GM23338 (cell line): ENCODE results near the gene IL1RAPL2. TPM values are rescaled to one million over a fixed set of nuclear protein-coding genes. Genes with fewer than 3 reads are reported as not detected.

Experiments
- ATAC-seq: fragments of 200-7000 bp; cut with Tn5 transposase; 3 replicates; pipeline ENCODE4 v1.9.1; 2020
- DNase-seq: peaks from one replicate; pipeline ENCODE4 v3.0.0-alpha.2; 2015; ENCODE audit warnings: low spot score
- H2AFZ ChIP-seq: fragments of 200-600 bp; sonication (generic); 2 replicates; pipeline ENCODE4 v1.8.0; 2016; ENCODE audit warnings: antibody characterized with exemption, mild to moderate bottlenecking, moderate library complexity
- H3F3A ChIP-seq: fragments of 200-600 bp; sonication (generic); replicated peaks from 2 replicates; pipeline ENCODE4 v1.8.0; 2017; ENCODE audit warnings: antibody characterized with exemption, mixed run types, low read depth
- H3K27ac ChIP-seq: fragments of 200-600 bp; sonication (generic); 2 replicates; pipeline ENCODE4 v1.6.1; 2016; ENCODE audit warnings: low read depth
- H3K27me3 ChIP-seq: fragments of 200-600 bp; sonication (generic); 2 replicates; pipeline ENCODE4 v1.8.0; 2016; ENCODE audit warnings: mild to moderate bottlenecking, mixed run types, moderate library complexity; ENCODE audit not compliant: insufficient read depth
- H3K36me3 ChIP-seq: fragments of 200-600 bp; sonication (generic); 2 replicates; pipeline ENCODE4 v1.8.0; 2016; ENCODE audit warnings: mild to moderate bottlenecking; ENCODE audit not compliant: insufficient read depth
- H3K4me1 ChIP-seq: fragments of 200-600 bp; sonication (generic); 2 replicates; pipeline ENCODE4 v1.8.0; 2016; ENCODE audit warnings: mild to moderate bottlenecking, moderate library complexity; ENCODE audit not compliant: insufficient read depth
- H3K4me2 ChIP-seq: fragments of 200-600 bp; sonication (generic); 2 replicates; pipeline ENCODE4 v1.7.1; 2017; ENCODE audit warnings: mixed run types
- H3K4me3 ChIP-seq: fragments of 200-600 bp; sonication (generic); 2 replicates; pipeline ENCODE4 v1.6.1; 2016; ENCODE audit warnings: mixed run types
- H3K79me2 ChIP-seq: fragments of 200-600 bp; sonication (generic); replicated peaks from 2 replicates; pipeline ENCODE4 v1.8.0; 2017; ENCODE audit warnings: mild to moderate bottlenecking; ENCODE audit not compliant: insufficient read depth
- H3K9me2 ChIP-seq: fragments of 200-600 bp; sonication (generic); 2 replicates; pipeline ENCODE4 v1.8.0; 2017; ENCODE audit not compliant: insufficient read depth
- H4K20me1 ChIP-seq: fragments of 200-600 bp; sonication (generic); replicated peaks from 2 replicates; pipeline ENCODE4 v1.8.0; 2017; ENCODE audit warnings: mild to moderate bottlenecking; ENCODE audit not compliant: insufficient read depth
- H3K27ac Mint-ChIP-seq: 2 replicates; pipeline ENCODE4 v1.8.0; 2020; ENCODE audit warnings: inconsistent platforms, mild to moderate bottlenecking, moderate library complexity, mixed read lengths
- H3K27me3 Mint-ChIP-seq: 3 replicates; pipeline ENCODE4 v1.8.0; 2022; ENCODE audit warnings: low read depth, mild to moderate bottlenecking, moderate library complexity, mixed read lengths, inconsistent platforms; ENCODE audit not compliant: insufficient read depth, poor library complexity
- H3K36me3 Mint-ChIP-seq: 3 replicates; pipeline ENCODE4 v1.8.0; 2021; ENCODE audit warnings: low read depth, mild to moderate bottlenecking, inconsistent platforms, moderate library complexity, mixed read lengths
- H3K4me1 Mint-ChIP-seq: 3 replicates; pipeline ENCODE4 v1.8.0; 2020; ENCODE audit warnings: mild to moderate bottlenecking, inconsistent platforms, mixed read lengths
- H3K4me3 Mint-ChIP-seq: 3 replicates; pipeline ENCODE4 v1.8.0; 2021; ENCODE audit warnings: moderate library complexity, mild to moderate bottlenecking, inconsistent platforms, mixed read lengths
- H3K9me3 Mint-ChIP-seq: 3 replicates; pipeline ENCODE4 v1.8.0; 2020; ENCODE audit warnings: moderate library complexity, mild to moderate bottlenecking, inconsistent platforms, mixed read lengths
- CREB1 ChIP-seq: fragments of 250-450 bp; sonication (Bioruptor Pico); IDR thresholded peaks from 2 replicates; pipeline ENCODE4 v1.5.0; 2020; ENCODE audit warnings: low read depth, mild to moderate bottlenecking, moderate library complexity
- ETS1 ChIP-seq: IDR thresholded peaks from 2 replicates; pipeline ENCODE4 v1.6.1; 2016; ENCODE audit warnings: antibody characterized with exemption
- EZH2 ChIP-seq: fragments of 200-600 bp; sonication (generic); IDR thresholded peaks from one replicate; pipeline ENCODE4 v1.8.0; 2017; ENCODE audit warnings: antibody characterized with exemption, mild to moderate bottlenecking, low read depth; ENCODE audit not compliant: unreplicated experiment
- EZH2phosphoT487 ChIP-seq: fragments of 200-600 bp; sonication (generic); IDR thresholded peaks from one replicate; pipeline ENCODE4 v1.8.1; 2018; ENCODE audit warnings: antibody characterized with exemption; ENCODE audit not compliant: unreplicated experiment
- JUNB ChIP-seq: IDR thresholded peaks from one replicate; pipeline ENCODE4 v1.6.1; 2016; ENCODE audit warnings: antibody characterized with exemption; ENCODE audit not compliant: unreplicated experiment
- NANOG ChIP-seq: IDR thresholded peaks from 2 replicates; pipeline ENCODE4 v1.6.1; 2016; ENCODE audit warnings: antibody characterized with exemption, borderline replicate concordance
- POLR2AphosphoS5 ChIP-seq: IDR thresholded peaks from 2 replicates; pipeline ENCODE4 v1.6.1; 2016; ENCODE audit warnings: antibody characterized with exemption, low read depth
- REST ChIP-seq: IDR thresholded peaks from one replicate; pipeline ENCODE4 v1.6.1; 2018; ENCODE audit warnings: antibody characterized with exemption; ENCODE audit not compliant: unreplicated experiment
- ZNF114 ChIP-seq: fragments of 250-450 bp; sonication (Bioruptor Pico); IDR thresholded peaks from 2 replicates; pipeline ENCODE4 v1.5.0; 2020; ENCODE audit warnings: mild to moderate bottlenecking, moderate library complexity
- ZNF331 ChIP-seq: fragments of 250-450 bp; sonication (Bioruptor Pico); IDR thresholded peaks from 2 replicates; pipeline ENCODE4 v1.5.0; 2020; ENCODE audit warnings: low read depth, mild to moderate bottlenecking, moderate library complexity
- polyA plus RNA-seq: library from polyadenylated mRNA; unstranded; fragments of >200 nt; fragmentation: Nextera tagmentation; extraction: Ambion mirVana; gene quantifications from 2 replicates; pipeline ENCODE4 v1.2.1, GENCODE V29; 2016
- total RNA-seq: library from RNA; depleted of rRNA; stranded (reverse); fragments of >200 nt; shearing (Covaris generic); gene quantifications from 2 replicates; pipeline ENCODE4 v1.2.3, GENCODE V29; 2014

IL1RAPL2 gene
- total and polyA plus RNA-seq, 2 experiments from 2014 or later = 0.80 to 0.94 TPM

DNA sequence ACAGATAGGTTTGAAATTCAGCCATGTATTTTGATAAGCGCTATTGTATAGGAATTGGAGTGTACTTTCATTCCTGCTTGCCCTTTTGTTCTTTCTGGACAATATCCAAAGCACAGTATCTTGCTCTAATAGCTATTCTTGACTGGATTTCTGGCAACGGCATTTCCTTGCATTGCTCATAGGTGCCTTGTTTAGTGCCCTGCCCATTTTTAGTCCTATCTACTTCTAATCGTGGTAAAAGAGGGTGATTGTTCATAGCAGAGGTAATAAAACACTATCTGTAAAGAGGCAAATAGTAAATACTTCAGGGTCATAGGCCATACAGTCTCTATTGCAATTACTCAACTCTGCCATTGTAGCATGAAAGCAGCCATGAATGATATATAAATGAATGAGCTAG, 155.9 kb downstream of the IL1RAPL2 start (continued):
- TF ChIP-seq JUNB (no peak), POLR2AphosphoS5 (no peak), ZNF331 (CRISPR knock-in tag) (no peak), EZH2phosphoT487 (no peak), ETS1 (no peak), CREB1 (CRISPR knock-in tag) (no peak)

DNA sequence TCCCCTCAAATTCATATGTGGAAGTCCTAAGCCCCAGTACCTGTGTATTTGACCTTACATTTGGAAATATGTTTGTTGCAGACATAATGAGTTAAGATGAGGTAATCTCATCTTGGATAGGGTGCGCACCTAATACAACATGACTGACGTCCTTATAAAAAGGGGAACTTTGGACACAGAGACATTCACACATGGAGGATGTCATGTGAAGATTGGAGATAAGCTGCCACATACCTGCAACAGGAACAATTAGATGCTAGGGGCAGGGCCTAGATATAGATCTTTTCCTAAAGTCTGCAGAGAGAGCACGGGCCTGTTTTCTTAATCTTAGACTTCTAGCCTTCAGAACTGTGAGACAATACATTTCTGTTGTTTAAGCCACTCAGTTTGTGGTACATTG, 162.5 kb downstream of the IL1RAPL2 start:
- ATAC-seq (no peak), DNase-seq (no peak)
- no peaks in the 10 kb centered on the region for H3K4me1 ChIP-seq
- H3K4me2 ChIP-seq = no peak overlapping the region
- TF ChIP-seq REST (no peak), POLR2AphosphoS5 (no peak), JUNB (no peak), NANOG (no peak), ZNF114 (CRISPR knock-in tag) (no peak), ETS1 (no peak), ZNF331 (CRISPR knock-in tag) (no peak), EZH2 (no peak), EZH2phosphoT487 (no peak), CREB1 (CRISPR knock-in tag) (no peak)
- no peaks in the 10 kb centered on the region for H3F3A ChIP-seq
- Mint-ChIP-seq H3K4me3 (no peak overlapping the region), H3K27ac (no peak overlapping the region), H3K4me1 (no peaks in the 10 kb centered on the region), H3K9me3 (no peaks in the 10 kb centered on the region), H3K36me3 (no peaks in the 10 kb centered on the region), H3K27me3 (no peaks in the 10 kb centered on the region)
- no peaks in the 10 kb centered on the region for H3K27me3 ChIP-seq
- H3K36me3 ChIP-seq = no peaks in the 10 kb centered on the region
- H2AFZ ChIP-seq = no peak overlapping the region
- H3K9me2 ChIP-seq = no peaks in the 10 kb centered on the region
- H3K79me2 ChIP-seq = no peaks in the 10 kb centered on the region
- no peak overlapping the region for H3K27ac ChIP-seq
- no peak overlapping the region for H3K4me3 ChIP-seq
- H4K20me1 ChIP-seq = no peaks in the 10 kb centered on the region
